WTC11 (cell line): ENCODE results near the gene ADGRL3. TPM values are rescaled to one million over a fixed set of nuclear protein-coding genes. Genes with fewer than 3 reads are reported as not detected.
A peak's percentile ranks its signal among the peaks of the same experiment; 100 is the strongest.

Experiments used
- ATAC-seq: fragments of 200-7000 bp; cut with Tn5 transposase; 2 replicates; pipeline ENCODE4 v1.10.0; 2021; ENCODE audit warnings: mild to moderate bottlenecking, moderate library complexity
- CTCF ChIA-PET: fragments of 300-600 bp; sonication (Branson Sonifier 250); formaldehyde crosslinking; loops from one replicate; lab custom pipeline; 2021; ENCODE audit warnings: antibody characterized with exemption; lab: Charles Lee
- POLR2A ChIA-PET: fragments of 350-600 bp; sonication (Branson Sonifier 250); formaldehyde crosslinking; loops from one replicate; lab custom pipeline; 2021; ENCODE audit warnings: antibody characterized with exemption; lab: Charles Lee
- DNase-seq: peaks from one replicate; pipeline ENCODE4 v3.0.0; 2021; ENCODE audit warnings: low spot score
- H3K27ac Mint-ChIP-seq: 2 replicates; pipeline ENCODE4 v1.8.0; 2021; ENCODE audit warnings: mixed read lengths
- H3K27me3 Mint-ChIP-seq: 2 replicates; pipeline ENCODE4 v1.8.0; 2021; ENCODE audit warnings: low read depth, mild to moderate bottlenecking, moderate library complexity, mixed read lengths
- H3K36me3 Mint-ChIP-seq: 2 replicates; pipeline ENCODE4 v1.8.0; 2021; ENCODE audit warnings: mixed read lengths
- H3K4me1 Mint-ChIP-seq: 2 replicates; pipeline ENCODE4 v1.8.0; 2022; ENCODE audit warnings: mixed read lengths
- H3K4me3 Mint-ChIP-seq: 2 replicates; pipeline ENCODE4 v1.8.0; 2021; ENCODE audit warnings: mild to moderate bottlenecking, moderate library complexity, mixed read lengths
- H3K9me3 Mint-ChIP-seq: 2 replicates; pipeline ENCODE4 v1.8.0; 2021; ENCODE audit warnings: mixed read lengths
- CDX4 ChIP-seq: fragments of 250-450 bp; sonication (Bioruptor Pico); IDR thresholded peaks from 2 replicates; pipeline ENCODE4 v1.9.0; 2021; ENCODE audit warnings: moderate library complexity, mild to moderate bottlenecking, inconsistent platforms, borderline replicate concordance
- CREM ChIP-seq: sonication (generic); formaldehyde crosslinking; IDR thresholded peaks from 2 replicates; pipeline ENCODE4 v1.8.1; 2022; ENCODE audit warnings: mild to moderate bottlenecking, missing genetic modification reagents, moderate library complexity
- CTCF ChIP-seq: fragments of 200-600 bp; IDR thresholded peaks from 2 replicates; pipeline ENCODE4 v1.8.0; 2022; ENCODE audit warnings: antibody characterized with exemption
- GTF2I ChIP-seq: fragments of 250-450 bp; sonication (Bioruptor Pico); conservative IDR thresholded peaks from 2 replicates; pipeline ENCODE4 v1.4.0; 2021; ENCODE audit warnings: mild to moderate bottlenecking
- HMGA2 ChIP-seq: fragments of 250-450 bp; sonication (Bioruptor Pico); IDR thresholded peaks from 2 replicates; pipeline ENCODE4 v1.4.0; 2021; ENCODE audit warnings: mild to moderate bottlenecking, moderate library complexity
- MAX ChIP-seq: sonication (generic); formaldehyde crosslinking; IDR thresholded peaks from 2 replicates; pipeline ENCODE4 v1.8.0; 2022; ENCODE audit warnings: mild to moderate bottlenecking, missing genetic modification reagents
- MXD4 ChIP-seq: fragments of 250-450 bp; sonication (Bioruptor Pico); IDR thresholded peaks from 2 replicates; pipeline ENCODE4 v1.8.0; 2021; ENCODE audit warnings: mild to moderate bottlenecking, moderate library complexity, borderline replicate concordance
- NR2C2 ChIP-seq: sonication (generic); formaldehyde crosslinking; IDR thresholded peaks from 2 replicates; pipeline ENCODE4 v1.8.0; 2022; ENCODE audit warnings: mild to moderate bottlenecking, missing genetic modification reagents
- RORB ChIP-seq: fragments of 250-450 bp; sonication (Bioruptor Pico); IDR thresholded peaks from 2 replicates; pipeline ENCODE4 v1.9.0; 2021; ENCODE audit warnings: mild to moderate bottlenecking
- SP1 ChIP-seq: sonication (generic); formaldehyde crosslinking; conservative IDR thresholded peaks from 2 replicates; pipeline ENCODE4 v1.8.1; 2022; ENCODE audit warnings: missing genetic modification reagents
- TEAD1 ChIP-seq: sonication (generic); formaldehyde crosslinking; IDR thresholded peaks from 2 replicates; pipeline ENCODE4 v1.8.0; 2022; ENCODE audit warnings: mild to moderate bottlenecking, missing genetic modification reagents
- TP53 ChIP-seq: sonication (generic); formaldehyde crosslinking; IDR thresholded peaks from 2 replicates; pipeline ENCODE4 v1.8.1; 2023; ENCODE audit warnings: mild to moderate bottlenecking, missing genetic modification reagents
- ZNF219 ChIP-seq: sonication (generic); formaldehyde crosslinking; IDR thresholded peaks from 2 replicates; pipeline ENCODE4 v1.8.0; 2023; ENCODE audit warnings: missing genetic modification reagents, mild to moderate bottlenecking, borderline replicate concordance
- ZNF263 ChIP-seq: sonication (generic); formaldehyde crosslinking; IDR thresholded peaks from 2 replicates; pipeline ENCODE4 v1.8.1; 2022; ENCODE audit warnings: low read depth, mild to moderate bottlenecking, moderate library complexity, missing genetic modification reagents
- ZNF317 ChIP-seq: sonication (generic); formaldehyde crosslinking; IDR thresholded peaks from 2 replicates; pipeline ENCODE4 v1.8.1; 2023; ENCODE audit warnings: low read depth, mild to moderate bottlenecking, moderate library complexity, missing genetic modification reagents, borderline replicate concordance
- ZNF396 ChIP-seq: fragments of 250-450 bp; sonication (Bioruptor Pico); IDR thresholded peaks from 2 replicates; pipeline ENCODE4 v1.8.0; 2021; ENCODE audit warnings: mild to moderate bottlenecking, moderate library complexity, borderline replicate concordance
- ZNF671 ChIP-seq: fragments of 250-450 bp; sonication (Bioruptor Pico); IDR thresholded peaks from 2 replicates; pipeline ENCODE4 v1.8.0; 2021; ENCODE audit warnings: mild to moderate bottlenecking
- total RNA-seq: library from RNA; stranded (reverse); gene quantifications from 3 replicates; pipeline ENCODE4 v1.2.3, GENCODE V29; 2021
- TF ChIP-seq, protein P1 (sequence below): sonication (generic); formaldehyde crosslinking; IDR thresholded peaks from 2 replicates; pipeline ENCODE4 v1.8.1; 2023; ENCODE audit warnings: mild to moderate bottlenecking, missing genetic modification reagents, moderate library complexity
- TF ChIP-seq, protein P2 (sequence below): sonication (generic); formaldehyde crosslinking; IDR thresholded peaks from 2 replicates; pipeline ENCODE4 v1.8.0; 2022; ENCODE audit warnings: mild to moderate bottlenecking, missing genetic modification reagents

The ADGRL3 gene
- total RNA-seq, 1 experiment from 2014 or later: 8.7 TPM

DNA sequence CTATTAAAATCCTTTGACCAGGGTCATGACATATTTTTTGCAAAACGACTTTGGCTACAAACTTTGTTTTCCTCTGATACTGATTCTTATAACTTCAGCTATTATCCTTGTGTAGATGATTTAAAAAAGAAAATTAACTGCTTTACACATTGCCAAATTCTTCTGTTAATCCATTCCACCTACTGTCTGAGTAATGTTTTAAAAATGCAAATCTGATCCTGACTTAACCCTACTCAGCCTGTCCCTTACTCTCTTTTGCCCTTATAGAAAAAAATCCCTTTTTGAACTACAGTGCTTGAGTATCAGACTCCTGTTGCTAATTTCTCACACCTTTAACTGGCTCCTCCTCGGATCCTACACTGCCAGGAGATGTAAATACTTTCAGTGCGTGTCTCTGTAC, 723.1 kb downstream of the ADGRL3 start:
- Mint-ChIP-seq H3K36me3 (no peaks in the 10 kb centered on the region), H3K9me3 (no peaks in the 10 kb centered on the region), H3K27ac (no peak overlapping the region), H3K27me3 (peaks cover 4% of the 10 kb centered on the region; the same call in 1 of the 2 replicates)
- ChIA-PET POLR2A (no interaction called here), CTCF (no interaction called here)
- DNase-seq (no peak), ATAC-seq (0 out of 2 replicates have a peak, but pooled peaks have one; percentile 16)
- TF ChIP-seq SP1 (CRISPR knock-in tag) (no peak), TP53 (no peak)
- TF ChIP-seq, all 79 proteins: peak for 0
- Mint-ChIP-seq H3K4me3 (no peak overlapping the region), H3K4me1 (peaks cover 16% of the 10 kb centered on the region)

GRCh38 chr4:61924131-61924530, 724.0 kb downstream of the ADGRL3 start:
- Mint-ChIP-seq H3K4me1 (peaks cover 6% of the 10 kb centered on the region), H3K27me3 (no peaks in the 10 kb centered on the region; the same call in 1 of the 2 replicates), H3K27ac (no peak overlapping the region), H3K4me3 (no peak overlapping the region), H3K36me3 (no peaks in the 10 kb centered on the region), H3K9me3 (no peaks in the 10 kb centered on the region)
- no peak for TF ChIP-seq RORB
- TF ChIP-seq SP1 (CRISPR knock-in tag): no peak
- no peak for TF ChIP-seq CTCF
- no peak for TF ChIP-seq ZNF396 (CRISPR knock-in tag)
- ATAC-seq (peak; percentile 80), DNase-seq (no peak)
- ChIA-PET CTCF (no interaction called here), POLR2A (no interaction called here)

DNA sequence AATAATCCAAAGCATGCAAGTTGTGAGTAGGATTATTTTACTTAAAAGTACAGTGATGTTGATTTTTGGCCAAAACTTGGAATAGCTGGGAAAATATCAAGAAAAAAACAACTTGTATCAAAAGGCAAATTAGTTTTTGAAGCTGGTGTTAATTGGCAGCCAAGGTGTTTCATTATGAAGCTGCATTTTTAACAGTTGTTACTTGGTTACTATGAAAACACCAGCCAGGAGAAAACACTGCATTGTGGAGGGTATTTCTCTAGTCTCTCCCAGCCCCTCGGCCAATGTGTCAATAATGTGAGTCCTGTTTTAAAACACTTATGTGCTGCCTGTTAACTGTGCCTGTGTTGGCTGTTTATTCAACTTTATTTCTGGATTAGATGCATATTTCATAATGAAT, 733.4 kb downstream of the ADGRL3 start:
- CTCF ChIA-PET: no interaction called here
- H3K36me3 Mint-ChIP-seq: no peaks in the 10 kb centered on the region
- DNase-seq: no peak
- peaks cover 4% of the 10 kb centered on the region for H3K9me3 Mint-ChIP-seq
- TF ChIP-seq CDX4 (CRISPR knock-in tag) (no peak), CREM (no peak), ZNF263 (CRISPR knock-in tag) (no peak), HMGA2 (no peak), MAX (CRISPR knock-in tag) (no peak), ZNF671 (CRISPR knock-in tag) (no peak), GTF2I (CRISPR knock-in tag) (no peak), ZNF317 (no peak), TEAD1 (CRISPR knock-in tag) (no peak), MXD4 (CRISPR knock-in tag) (no peak), NR2C2 (no peak), ZNF219 (CRISPR knock-in tag) (no peak)
- TF ChIP-seq, protein P1, sequence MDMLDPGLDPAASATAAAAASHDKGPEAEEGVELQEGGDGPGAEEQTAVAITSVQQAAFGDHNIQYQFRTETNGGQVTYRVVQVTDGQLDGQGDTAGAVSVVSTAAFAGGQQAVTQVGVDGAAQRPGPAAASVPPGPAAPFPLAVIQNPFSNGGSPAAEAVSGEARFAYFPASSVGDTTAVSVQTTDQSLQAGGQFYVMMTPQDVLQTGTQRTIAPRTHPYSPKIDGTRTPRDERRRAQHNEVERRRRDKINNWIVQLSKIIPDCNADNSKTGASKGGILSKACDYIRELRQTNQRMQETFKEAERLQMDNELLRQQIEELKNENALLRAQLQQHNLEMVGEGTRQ: no peak
- TF ChIP-seq, protein P2, sequence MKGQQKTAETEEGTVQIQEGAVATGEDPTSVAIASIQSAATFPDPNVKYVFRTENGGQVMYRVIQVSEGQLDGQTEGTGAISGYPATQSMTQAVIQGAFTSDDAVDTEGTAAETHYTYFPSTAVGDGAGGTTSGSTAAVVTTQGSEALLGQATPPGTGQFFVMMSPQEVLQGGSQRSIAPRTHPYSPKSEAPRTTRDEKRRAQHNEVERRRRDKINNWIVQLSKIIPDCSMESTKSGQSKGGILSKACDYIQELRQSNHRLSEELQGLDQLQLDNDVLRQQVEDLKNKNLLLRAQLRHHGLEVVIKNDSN (CRISPR knock-in tag): no peak
- peaks cover 11% of the 10 kb centered on the region for H3K4me1 Mint-ChIP-seq
- ATAC-seq: no peak
- no peak overlapping the region for H3K27ac Mint-ChIP-seq
- H3K27me3 Mint-ChIP-seq: no peaks in the 10 kb centered on the region
- POLR2A ChIA-PET: no interaction called here
- H3K4me3 Mint-ChIP-seq: no peak overlapping the region
